A673 (cell line): ENCODE results near the gene ACBD3.

Experiments used
- EZH2 ChIP-seq: fragments of 200-600 bp; sonication (generic); IDR thresholded peaks from 2 replicates; pipeline ENCODE4 v1.6.1; 2017; ENCODE audit warnings: borderline replicate concordance, low read depth, mild to moderate bottlenecking, mixed read lengths, antibody characterized with exemption, low read length; ENCODE audit not compliant: poor library complexity, severe bottlenecking
- TF ChIP-seq, protein P1 (sequence below): fragments of 300-800, 200-600 bp; sonication (generic); conservative IDR thresholded peaks from 2 replicates; pipeline ENCODE4 v1.5.1; 2017; ENCODE audit warnings: low read depth, mild to moderate bottlenecking, antibody characterized with exemption, low read length, moderate library complexity, mixed read lengths

GRCh38 chr1:226204198-226204597 is 17.7 kb upstream of the ACBD3 start:
- TF ChIP-seq, protein P1, sequence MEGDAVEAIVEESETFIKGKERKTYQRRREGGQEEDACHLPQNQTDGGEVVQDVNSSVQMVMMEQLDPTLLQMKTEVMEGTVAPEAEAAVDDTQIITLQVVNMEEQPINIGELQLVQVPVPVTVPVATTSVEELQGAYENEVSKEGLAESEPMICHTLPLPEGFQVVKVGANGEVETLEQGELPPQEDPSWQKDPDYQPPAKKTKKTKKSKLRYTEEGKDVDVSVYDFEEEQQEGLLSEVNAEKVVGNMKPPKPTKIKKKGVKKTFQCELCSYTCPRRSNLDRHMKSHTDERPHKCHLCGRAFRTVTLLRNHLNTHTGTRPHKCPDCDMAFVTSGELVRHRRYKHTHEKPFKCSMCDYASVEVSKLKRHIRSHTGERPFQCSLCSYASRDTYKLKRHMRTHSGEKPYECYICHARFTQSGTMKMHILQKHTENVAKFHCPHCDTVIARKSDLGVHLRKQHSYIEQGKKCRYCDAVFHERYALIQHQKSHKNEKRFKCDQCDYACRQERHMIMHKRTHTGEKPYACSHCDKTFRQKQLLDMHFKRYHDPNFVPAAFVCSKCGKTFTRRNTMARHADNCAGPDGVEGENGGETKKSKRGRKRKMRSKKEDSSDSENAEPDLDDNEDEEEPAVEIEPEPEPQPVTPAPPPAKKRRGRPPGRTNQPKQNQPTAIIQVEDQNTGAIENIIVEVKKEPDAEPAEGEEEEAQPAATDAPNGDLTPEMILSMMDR, result no peak
- TF ChIP-seq EZH2, result no peak
